ENCODE results near the gene GRHPR.

Gene GRHPR

GRCh38 chr9:37399336-37399735 is 23.2 kb upstream of the GRHPR start:
- no peak for DNase-seq

GRCh38 chr9:37404590-37404989 is 17.9 kb upstream of the GRHPR start:
- DNase-seq: no peak

GRCh38 chr9:37405350-37405749 is 17.1 kb upstream of the GRHPR start:
- no peak for DNase-seq

- no peak for DNase-seq
Observed at GRCh38 chr9:37405764-37406380, 16.6 kb upstream of the GRHPR start.

GRCh38 chr9:37406603-37407401 is 15.7 kb upstream of the GRHPR start:
- DNase-seq: no peak

GRCh38 chr9:37407468-37407867 is 15.0 kb upstream of the GRHPR start:
- DNase-seq: no peak

GRCh38 chr9:37408933-37409710 is 13.4 kb upstream of the GRHPR start:
- DNase-seq: no peak

- no peak for DNase-seq
Observed at GRCh38 chr9:37410354-37410861, 12.1 kb upstream of the GRHPR start.

GRCh38 chr9:37410969-37411785 is 11.3 kb upstream of the GRHPR start:
- DNase-seq: no peak

GRCh38 chr9:37412431-37413151 is 9.9 kb upstream of the GRHPR start:
- DNase-seq: no peak

- no peak for DNase-seq
Observed at GRCh38 chr9:37413311-37413710, 9.2 kb upstream of the GRHPR start.

GRCh38 chr9:37414503-37414943 is 8.0 kb upstream of the GRHPR start:
- no peak for DNase-seq

GRCh38 chr9:37415011-37415719 is 7.3 kb upstream of the GRHPR start:
- DNase-seq: peak; percentile 65

GRCh38 chr9:37417252-37417803 is 5.2 kb upstream of the GRHPR start:
- DNase-seq: no peak

- DNase-seq: no peak
Observed at GRCh38 chr9:37417857-37418618, 4.5 kb upstream of the GRHPR start.

GRCh38 chr9:37419204-37419603 is 3.3 kb upstream of the GRHPR start:
- DNase-seq: no peak

- DNase-seq: no peak
Observed at GRCh38 chr9:37420271-37421215, 2.0 kb upstream of the GRHPR start.

GRCh38 chr9:37421914-37422288 is 595 bp upstream of the GRHPR start:
- DNase-seq: no peak

GRCh38 chr9:37423508-37423907 is 1.0 kb downstream of the GRHPR start:
- DNase-seq: no peak
